Thyroid gland (tissue), 4 donors: ENCODE measurements around the gene ST3GAL2. TPM values are rescaled to one million over a fixed set of nuclear protein-coding genes. Genes with fewer than 3 reads are reported as not detected.
"Not testable (repeated sequence)": the region's sequence is repeated elsewhere in the genome, so short reads cannot be mapped to it uniquely, and the experiment has no call there.

Experiments
- DNase-seq, 2 donors: peaks; one replicate each; pipeline ENCODE4 v3.0.0-alpha.2; 2019
- H3K27ac ChIP-seq, 3 donors: fragments of 200-600 bp; sonication (generic); 1 replicate in 2 of 3; 2 replicates in 1 of 3; pipeline ENCODE4 v1.5.1; 2016 to 2019; ENCODE audit warnings: mild to moderate bottlenecking in 1 of 3, moderate library complexity in 1 of 3
- H3K27me3 ChIP-seq: fragments of 200-600 bp; sonication (generic); one replicate; pipeline ENCODE4 v1.5.1; 2019
- H3K36me3 ChIP-seq, 2 donors: fragments of 200-600 bp; sonication (generic); one replicate each; pipeline ENCODE4 v1.5.1; 2016 to 2019
- H3K4me1 ChIP-seq, 2 donors: fragments of 200-600 bp; sonication (generic); one replicate each; pipeline ENCODE4 v1.5.1; 2017 to 2019
- H3K4me3 ChIP-seq, 3 donors: fragments of 200-600 bp; sonication (generic); replicated peaks in 1 of 3; 1 replicate in 2 of 3; 2 replicates in 1 of 3; pipeline ENCODE4 v1.5.1; 2016; ENCODE audit warnings: mild to moderate bottlenecking in 1 of 3
- H3K9me3 ChIP-seq: fragments of 200-600 bp; sonication (generic); one replicate; pipeline ENCODE4 v1.5.1; 2017
- CTCF ChIP-seq, 6 experiments: fragments of 200-600 bp in 3 of 6; fragments of 450-650 bp in 3 of 6; sonication (generic) in 3 of 6; IDR thresholded peaks; one replicate each; pipeline ENCODE4 v1.5.1; 2016 to 2019; ENCODE audit warnings: antibody characterized with exemption in 6 of 6, mild to moderate bottlenecking in 2 of 6, inconsistent platforms in 1 of 6, moderate library complexity in 1 of 6
- POLR2A ChIP-seq, 2 donors: fragments of 450-650 bp; IDR thresholded peaks; one replicate each; pipeline ENCODE4 v1.6.1; 2017; ENCODE audit warnings: antibody characterized with exemption in 2 of 2, mild to moderate bottlenecking in 2 of 2, moderate library complexity in 1 of 2
- WGBS, 2 donors: methylation state at CpG; one replicate each; pipeline ENCODE4 v1.1.5; 2017; 5-methylcytosine and 5-hydroxymethylcytosine counted together
- intact Hi-C: fragments of 100-400 bp; cut with DNase I; formaldehyde crosslinking; loops from one replicate; pipeline ENCODE4 v1.15.1; 2023
- total RNA-seq, 4 donors: library from RNA; depleted of rRNA; stranded (reverse); fragments of >200 nt; gene quantifications; one replicate each; pipeline ENCODE4 v1.2.3, GENCODE V29; 2016

Gene ST3GAL2
- total RNA-seq, 4 donors from 2014 or later = 11.2 to 17.4 (median 11.8) TPM

- Histone ChIP-seq H3K9me3 (no peaks in the 10 kb centered on the region), H3K4me3 (no peak overlapping the region), H3K27me3 (no peaks in the 10 kb centered on the region), H3K27ac (no peak overlapping the region), H3K36me3 (no peaks in the 10 kb centered on the region), H3K4me1 (no peaks in the 10 kb centered on the region)
- TF ChIP-seq POLR2A (IDR thresholded peaks at IDR 0.05) (no peak), CTCF (IDR thresholded peaks at IDR 0.05) (no peak)
- DNase-seq = no peak
- WGBS, 2 donors = 94 to 95% methylated on average over 19 of the region's 19 CpGs
- intact Hi-C loops = no loop called here
Observed at GRCh38 chr16:70388006-70388680, 50.8 kb downstream of the ST3GAL2 start.

- H3K27me3 ChIP-seq, H3K9me3 ChIP-seq, H3K36me3 ChIP-seq, H3K27ac ChIP-seq, H3K4me1 ChIP-seq, intact Hi-C loops, DNase-seq, H3K4me3 ChIP-seq: not testable (repeated sequence)
- WGBS, 2 donors = 97% methylated on average over 20 of the region's 20 CpGs
Observed at GRCh38 chr16:70386289-70386986, 52.5 kb downstream of the ST3GAL2 start.

GRCh38 chr16:70383421-70383960 is 55.4 kb downstream of the ST3GAL2 start:
- Histone ChIP-seq H3K9me3 (no peaks in the 10 kb centered on the region), H3K27ac (no peak overlapping the region), H3K4me1 (peaks cover 8 to 10% of the 10 kb centered on the region in 2 donors), H3K27me3 (no peaks in the 10 kb centered on the region), H3K4me3 (no peak overlapping the region), H3K36me3 (no peaks in the 10 kb centered on the region)
- TF ChIP-seq POLR2A (IDR thresholded peaks at IDR 0.05) (no peak), CTCF (IDR thresholded peaks at IDR 0.05) (no peak)
- 94 to 95% methylated on average over 6 of the region's 6 CpGs for WGBS, 2 donors
- intact Hi-C loops = loop anchor here (5.0 kb wide), 1 partner anchor 69 kb away; the partner anchor contains the start of gene FCSK
- DNase-seq = no peak

DNA sequence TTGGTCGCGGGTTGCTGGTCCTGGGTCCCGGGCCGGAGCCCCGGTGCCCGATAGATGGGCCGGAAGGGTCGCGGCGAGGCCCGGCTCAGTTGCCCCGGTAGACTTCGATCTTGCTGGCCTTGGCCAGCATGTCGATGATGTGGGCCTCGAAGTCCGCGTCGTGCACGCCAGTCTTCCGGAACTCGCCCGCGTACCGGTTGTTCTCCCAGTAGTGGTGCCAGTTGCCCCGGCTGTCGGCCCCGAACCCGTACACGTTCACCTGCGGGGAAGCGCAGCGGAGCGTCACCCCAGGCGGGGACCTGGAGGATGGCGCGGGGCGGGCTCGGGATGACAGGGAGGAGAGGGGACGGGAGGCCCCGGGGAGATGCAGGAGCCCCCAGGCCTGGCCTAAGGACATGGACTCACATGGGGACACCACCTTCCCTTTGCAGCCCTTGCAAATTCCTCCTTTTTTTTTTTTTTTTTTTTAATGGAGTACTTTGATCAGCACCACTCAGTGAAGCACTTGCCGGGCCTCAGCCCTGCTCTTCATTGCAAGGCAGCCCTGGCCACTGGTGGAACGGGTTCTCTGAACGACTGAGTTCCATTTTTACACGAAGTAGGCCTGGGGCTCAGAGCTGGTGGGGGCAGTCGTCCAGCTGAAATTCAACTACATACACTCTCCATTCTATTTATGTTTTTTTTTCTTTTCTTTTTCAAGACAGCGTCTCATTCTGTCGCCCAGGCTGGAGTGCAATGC is 57.1 kb downstream of the ST3GAL2 start:
- WGBS, 2 donors = 36% methylated on average over 12 to 18 of the region's 47 CpGs
- Histone ChIP-seq H3K4me3 (peak overlapping the region; percentile 2 to 69 (median 47)), H3K27ac (peak overlapping the region in 2 of 3 donors; percentile 6 to 53), H3K36me3 (no peaks in the 10 kb centered on the region), H3K27me3 (no peaks in the 10 kb centered on the region), H3K4me1 (peaks cover 8 to 10% of the 10 kb centered on the region in 2 donors), H3K9me3 (no peaks in the 10 kb centered on the region)
- intact Hi-C loops = loop anchor here (5.0 kb wide), 1 partner anchor 71 kb away; the partner anchor contains the start of gene FCSK
- DNase-seq = peak; percentile 18 to 41
- TF ChIP-seq CTCF (IDR thresholded peaks at IDR 0.05) = no peak
- peak in 1 of 2 donors; percentile 11 for TF ChIP-seq POLR2A (IDR thresholded peaks at IDR 0.05)

- Histone ChIP-seq H3K27ac (peak overlapping the region; percentile 13 to 80 (median 75)), H3K4me1 (peaks cover 8 to 10% of the 10 kb centered on the region in 2 donors), H3K4me3 (peak overlapping the region; percentile 63 to 69 (median 63)), H3K27me3 (no peaks in the 10 kb centered on the region), H3K36me3 (peaks cover 3 to 5% of the 10 kb centered on the region in 2 donors), H3K9me3 (no peaks in the 10 kb centered on the region)
- 0 to 5% methylated on average over 7 to 27 of the region's 52 CpGs for WGBS, 2 donors
- TF ChIP-seq CTCF (IDR thresholded peaks at IDR 0.05) (peak in 4 of 6 experiments; percentile 15 to 26 (median 20)), POLR2A (IDR thresholded peaks at IDR 0.05) (peak in 1 of 2 donors; percentile 82)
- intact Hi-C loops = loop anchor here (5.0 kb wide), 1 partner anchor 71 kb away; the partner anchor contains the start of gene FCSK
- DNase-seq = peak; percentile 98
Observed at GRCh38 chr16:70380919-70381603, 57.8 kb downstream of the ST3GAL2 start.
